Hematopoietic multipotent progenitor cell treated with erythropoietin and hydrocortisone succinate and interleukin-3 and kit ligand, for 6 days (in vitro differentiated cells): Measurements from ENCODE around the gene MBD3L2.
"Not testable (repeated sequence)": the region's sequence is repeated elsewhere in the genome, so short reads cannot be mapped to it uniquely, and the experiment has no call there.

Experiments used
- DNase-seq: peaks from one replicate; pipeline ENCODE4 v3.0.0-alpha.2; 2015

Gene MBD3L2

GRCh38 chr19:7049021-7049420 lies at the start of gene MBD3L2:
MBD3L2 (plus strand) TSS chr19:7049321; CDS start chr19:7049374, 53 bp downstream.
- not testable (repeated sequence) for DNase-seq

GRCh38 chr19:6999933-7000332 lies 49.2 kb upstream of the MBD3L2 start:
- no peak for DNase-seq

- DNase-seq, result no peak
These were observed 48.8 kb upstream of the MBD3L2 start for GRCh38 chr19:7000333-7000732.

- DNase-seq, result no peak
These were observed 48.3 kb upstream of the MBD3L2 start for GRCh38 chr19:7000816-7001215.

- DNase-seq, result peak; percentile 62
These were observed 44.7 kb upstream of the MBD3L2 start for GRCh38 chr19:7004313-7004931.

GRCh38 chr19:7006135-7006704 lies 42.9 kb upstream of the MBD3L2 start:
- DNase-seq, result no peak

GRCh38 chr19:7007859-7008258 lies 41.3 kb upstream of the MBD3L2 start:
- no peak for DNase-seq

- no peak for DNase-seq
These were observed 38.2 kb upstream of the MBD3L2 start for GRCh38 chr19:7010722-7011593.

GRCh38 chr19:7013678-7014077 lies 35.4 kb upstream of the MBD3L2 start:
- DNase-seq, result peak; percentile 73

- no peak for DNase-seq
These were observed 30.3 kb upstream of the MBD3L2 start for GRCh38 chr19:7018828-7019227.

GRCh38 chr19:7021331-7021730 lies 27.8 kb upstream of the MBD3L2 start, which contains the start of gene MBD3L2B:
MBD3L2B (minus strand) TSS chr19:7021431; CDS start chr19:7021397, 34 bp downstream.
- DNase-seq, result not testable (repeated sequence)

- not testable (repeated sequence) for DNase-seq
These were observed 20.3 kb upstream of the MBD3L2 start for GRCh38 chr19:7028790-7029189.

GRCh38 chr19:7030278-7030677 lies 18.8 kb upstream of the MBD3L2 start, which contains the start of gene MBD3L5:
MBD3L5 (plus strand) TSS chr19:7030578; CDS start chr19:7030612, 34 bp downstream.
- not testable (repeated sequence) for DNase-seq

- not testable (repeated sequence) for DNase-seq
These were observed 9.0 kb upstream of the MBD3L2 start, which contains the start of gene MBD3L4 for GRCh38 chr19:7040079-7040478. MBD3L4 (minus strand) TSS chr19:7040179; CDS start chr19:7040144, 35 bp downstream.

- not testable (repeated sequence) for DNase-seq
These were observed 7.6 kb upstream of the MBD3L2 start for GRCh38 chr19:7041563-7041962.

- DNase-seq, result not testable (repeated sequence)
These were observed 2.3 kb downstream of the MBD3L2 start for GRCh38 chr19:7051421-7051820.

GRCh38 chr19:7052896-7053295 lies 3.8 kb downstream of the MBD3L2 start:
- DNase-seq, result not testable (repeated sequence)

- not testable (repeated sequence) for DNase-seq
These were observed 5.7 kb downstream of the MBD3L2 start for GRCh38 chr19:7054635-7055368.

- not testable (repeated sequence) for DNase-seq
These were observed 6.6 kb downstream of the MBD3L2 start for GRCh38 chr19:7055679-7056078.

- DNase-seq, result not testable (repeated sequence)
These were observed 7.2 kb downstream of the MBD3L2 start for GRCh38 chr19:7056371-7056770.

- not testable (repeated sequence) for DNase-seq
These were observed 9.5 kb downstream of the MBD3L2 start, which contains the start of gene MBD3L3 for GRCh38 chr19:7058576-7058975. MBD3L3 (minus strand) TSS chr19:7058676; CDS start chr19:7058605, 71 bp downstream.

- not testable (repeated sequence) for DNase-seq
These were observed 10.9 kb downstream of the MBD3L2 start for GRCh38 chr19:7059977-7060376.
